Iris pigment epithelial cell (primary cell): Measurements from ENCODE around the gene TRMT1.

Source experiments
- DNase-seq: peaks from one replicate; pipeline ENCODE4 v3.0.0-alpha.2; 2011; ENCODE audit warnings: low read depth

The TRMT1 gene

GRCh38 chr19:13102416-13102665, 14.2 kb downstream of the TRMT1 start:
- DNase-seq, result no peak

GRCh38 chr19:13101590-13102415, 14.7 kb downstream of the TRMT1 start:
- no peak for DNase-seq

- no peak for DNase-seq
These were observed 15.5 kb downstream of the TRMT1 start for GRCh38 chr19:13100841-13101589.

GRCh38 chr19:13100031-13100588, 16.4 kb downstream of the TRMT1 start:
- DNase-seq, result no peak

GRCh38 chr19:13099073-13099999, 17.2 kb downstream of the TRMT1 start:
- DNase-seq, result peak; percentile 74

- DNase-seq, result peak; percentile 76
These were observed 18.1 kb downstream of the TRMT1 start for GRCh38 chr19:13098277-13099072.

- no peak for DNase-seq
These were observed 18.9 kb downstream of the TRMT1 start for GRCh38 chr19:13097463-13098258.

GRCh38 chr19:13097033-13097462, 19.5 kb downstream of the TRMT1 start:
- DNase-seq, result no peak

- DNase-seq, result no peak
These were observed 20.3 kb downstream of the TRMT1 start for GRCh38 chr19:13095934-13096927.

- no peak for DNase-seq
These were observed 21.2 kb downstream of the TRMT1 start for GRCh38 chr19:13095393-13095784.

- no peak for DNase-seq
These were observed 21.7 kb downstream of the TRMT1 start for GRCh38 chr19:13094771-13095392.

- DNase-seq, result no peak
These were observed 22.4 kb downstream of the TRMT1 start for GRCh38 chr19:13094106-13094504.

GRCh38 chr19:13093407-13094105, 23.0 kb downstream of the TRMT1 start:
- peak; percentile 79 for DNase-seq

- no peak for DNase-seq
These were observed 23.8 kb downstream of the TRMT1 start for GRCh38 chr19:13092606-13093235.

- DNase-seq, result no peak
These were observed 24.4 kb downstream of the TRMT1 start for GRCh38 chr19:13092158-13092543.

- peak; percentile 85 for DNase-seq
These were observed 25.0 kb downstream of the TRMT1 start for GRCh38 chr19:13091400-13092157.
